HG03139 (cell line): ENCODE measurements around the gene IGSF9.

Experiments
- ATAC-seq: cut with Tn5 transposase; IDR thresholded peaks from one replicate; pipeline ENCODE4 v1.9.1; 2021; ENCODE audit not compliant: unreplicated experiment

Gene IGSF9

DNA sequence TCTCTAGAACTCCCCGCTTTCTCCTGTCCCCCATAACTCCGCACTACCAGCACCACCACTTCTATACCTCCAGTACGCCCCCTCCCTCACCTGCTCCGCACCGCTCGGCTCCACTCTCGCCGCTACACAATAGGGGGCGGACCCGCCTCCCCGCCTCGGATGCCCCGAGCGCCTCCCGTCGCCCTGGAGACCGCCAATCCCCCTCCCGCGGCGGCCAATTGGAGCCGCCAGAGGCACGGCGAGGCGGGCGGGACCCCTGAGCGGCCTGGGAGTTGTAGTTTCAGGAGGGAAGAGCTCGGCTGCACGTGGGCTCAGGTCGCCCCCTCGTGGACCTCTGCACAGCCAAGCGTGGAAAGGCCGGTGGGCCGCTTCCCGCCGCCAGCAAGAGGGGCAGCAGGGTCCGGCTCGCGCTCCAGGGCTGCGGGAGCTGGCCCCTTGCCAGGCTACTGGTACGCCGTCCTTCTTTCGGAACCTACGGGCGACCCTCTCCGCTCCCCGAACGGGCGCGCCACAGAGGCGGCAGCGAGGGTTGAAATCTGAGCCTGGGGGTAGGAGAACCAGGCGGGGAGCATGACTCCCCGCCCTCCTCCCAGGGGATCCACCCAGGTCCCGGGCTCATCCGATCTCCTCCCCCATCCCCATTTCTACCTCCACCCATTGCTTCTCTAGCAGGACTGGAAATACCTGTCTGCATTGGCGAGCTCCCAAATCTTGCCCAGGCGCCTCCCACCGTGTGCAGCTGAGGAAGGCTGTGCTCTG lies at the start of gene IGSF9:
IGSF9 (minus strand) TSS at position 131 of the 759 bp plus-strand sequence. CDS start 2,159 bp downstream, outside the sequence.
- no peak for ATAC-seq

DNA sequence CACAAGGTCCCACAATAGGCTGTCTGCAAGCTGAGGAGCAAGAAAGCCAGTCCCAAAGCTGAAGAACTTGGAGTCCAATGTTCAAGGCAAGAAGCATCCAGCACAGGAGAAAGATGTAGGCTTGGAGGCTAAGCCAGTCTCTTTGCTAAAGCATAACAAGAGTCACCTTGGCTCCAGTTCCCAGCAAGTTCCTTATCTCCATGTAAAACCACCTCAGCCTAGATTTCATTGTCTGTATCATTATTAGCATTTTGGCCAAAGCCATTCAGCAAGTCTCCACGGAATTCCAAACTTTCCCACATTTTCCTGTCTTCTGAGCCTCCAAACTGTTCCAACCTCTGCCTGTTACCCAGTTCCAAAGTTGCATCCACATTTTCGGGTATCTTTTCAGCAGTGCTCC lies 49.5 kb upstream of the IGSF9 start:
- ATAC-seq = no peak

- no peak for ATAC-seq
Measured at GRCh38 chr1:159993911-159994310, 48.5 kb upstream of the IGSF9 start.

- ATAC-seq = no peak
Measured at GRCh38 chr1:159992161-159992560, 46.7 kb upstream of the IGSF9 start.

GRCh38 chr1:159991513-159991912 lies 46.1 kb upstream of the IGSF9 start:
- no peak for ATAC-seq

DNA sequence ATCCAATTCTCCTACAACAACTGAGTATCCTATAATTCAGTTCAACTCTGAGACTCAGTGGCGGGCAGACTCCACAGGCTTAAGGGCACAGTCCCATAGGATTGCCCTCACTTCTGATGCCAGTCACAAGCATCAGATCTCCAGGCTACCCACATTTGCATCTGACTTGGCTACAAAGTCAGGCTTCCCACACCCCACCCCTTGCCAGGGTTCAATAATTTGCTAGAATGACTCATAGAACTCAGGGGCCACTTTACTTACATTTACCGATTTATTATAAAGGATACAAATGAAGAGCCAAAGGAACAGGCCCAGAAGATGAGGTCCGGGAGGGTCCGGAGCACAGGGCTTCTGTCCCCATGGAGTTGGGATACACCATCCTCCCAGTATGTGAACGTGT lies 44.6 kb upstream of the IGSF9 start:
- no peak for ATAC-seq

DNA sequence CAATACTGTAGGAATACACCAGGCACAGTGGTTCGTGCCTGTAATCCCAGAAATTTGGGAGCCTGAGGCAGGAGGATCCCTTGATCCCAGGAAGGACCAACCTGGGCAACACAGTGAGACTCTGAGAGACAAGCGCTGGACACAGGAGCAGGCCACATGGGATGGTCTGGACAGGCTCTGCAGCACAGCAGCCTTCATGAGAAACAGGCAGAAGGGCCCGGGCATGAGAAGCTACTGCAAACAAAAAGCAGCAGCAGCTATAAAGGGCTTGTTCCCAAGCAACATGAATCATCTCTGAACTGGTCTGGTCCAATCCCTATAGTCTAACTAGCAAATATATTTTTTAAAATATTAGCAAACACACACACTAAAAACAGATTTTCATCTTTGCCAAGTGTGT lies 44.2 kb upstream of the IGSF9 start:
- ATAC-seq = no peak

DNA sequence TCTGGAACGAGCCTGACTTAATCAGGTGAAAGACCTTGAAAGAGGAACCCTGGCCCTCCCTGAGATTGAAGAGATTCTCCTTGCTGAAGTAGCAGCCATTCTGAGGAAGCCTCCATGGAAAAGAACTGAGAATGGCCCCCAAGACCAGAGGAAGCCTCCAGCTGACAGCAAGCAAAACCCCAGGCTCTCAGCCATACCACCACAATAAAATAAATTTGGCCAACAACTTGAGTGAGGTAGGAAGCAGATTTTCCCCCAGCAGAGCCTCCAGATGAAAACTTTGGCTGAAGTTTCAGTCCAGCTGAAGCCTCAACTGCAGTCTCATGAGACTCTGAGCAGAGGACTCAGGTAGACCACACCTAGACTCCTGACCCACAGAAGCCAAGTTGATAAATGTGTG lies 42.6 kb upstream of the IGSF9 start:
- no peak for ATAC-seq

DNA sequence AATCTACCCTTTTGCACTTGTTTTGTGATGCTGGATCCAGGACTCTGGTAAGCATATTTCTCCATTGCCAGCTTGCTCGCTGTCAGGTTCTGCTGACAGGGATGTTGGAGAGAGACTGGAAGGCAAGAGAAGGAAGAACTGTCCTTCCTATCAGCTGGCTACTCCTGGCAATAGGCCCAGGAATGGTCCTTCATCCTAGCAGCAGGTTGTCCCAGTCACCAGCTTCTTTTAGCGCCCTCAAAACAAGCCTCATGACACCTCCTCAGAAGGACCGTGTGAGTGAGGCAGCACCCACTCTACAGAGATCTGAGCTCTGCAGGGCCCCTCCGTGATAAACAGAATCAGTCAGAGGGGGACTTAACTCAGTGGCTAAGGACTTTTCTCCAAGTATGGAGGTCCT lies 41.8 kb upstream of the IGSF9 start:
- ATAC-seq = no peak

- ATAC-seq = no peak
Measured at GRCh38 chr1:159986531-159986930, 41.1 kb upstream of the IGSF9 start.

DNA sequence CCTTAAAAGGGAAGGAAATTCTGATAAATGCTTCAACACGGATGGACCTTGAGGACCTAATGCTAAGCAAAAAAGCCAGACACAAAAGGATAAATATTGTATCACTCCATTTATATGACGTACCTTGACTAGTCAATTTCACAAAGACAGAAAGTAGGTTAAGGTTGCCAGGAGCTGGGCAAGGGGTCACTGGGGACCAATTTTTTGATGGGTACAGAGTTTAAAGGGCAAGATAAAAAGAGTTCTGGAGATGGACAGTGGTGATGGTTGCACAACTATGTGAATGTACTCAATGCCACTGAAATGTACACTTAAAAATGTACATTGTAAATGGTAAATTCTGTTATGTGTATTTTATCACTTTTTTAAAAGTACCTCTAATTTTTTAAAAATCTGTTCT lies 40.7 kb upstream of the IGSF9 start:
- no peak for ATAC-seq

- no peak for ATAC-seq
Measured at GRCh38 chr1:159985473-159985872, 40.1 kb upstream of the IGSF9 start.

GRCh38 chr1:159983681-159984080 lies 38.3 kb upstream of the IGSF9 start:
- no peak for ATAC-seq

DNA sequence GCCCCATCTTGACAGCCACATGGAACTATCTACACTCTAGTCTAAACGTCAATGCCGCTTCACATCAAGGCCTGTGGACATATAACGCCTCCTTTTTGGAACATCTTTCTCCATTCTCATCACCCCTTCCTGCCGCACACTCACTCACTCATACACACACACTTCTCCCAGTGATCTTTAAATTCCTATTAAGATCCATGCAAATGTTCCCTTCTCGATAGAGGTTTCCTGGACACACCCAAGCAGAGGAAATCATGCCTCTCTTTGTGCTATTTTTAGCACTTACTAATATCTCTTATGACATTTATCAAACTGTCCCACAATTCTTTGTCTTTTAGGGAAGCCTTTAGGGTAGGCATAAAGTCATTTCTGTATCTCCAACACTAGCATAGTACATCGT lies 36.9 kb upstream of the IGSF9 start:
- no peak for ATAC-seq

GRCh38 chr1:159981351-159982055 lies 36.1 kb upstream of the IGSF9 start:
- no peak for ATAC-seq

DNA sequence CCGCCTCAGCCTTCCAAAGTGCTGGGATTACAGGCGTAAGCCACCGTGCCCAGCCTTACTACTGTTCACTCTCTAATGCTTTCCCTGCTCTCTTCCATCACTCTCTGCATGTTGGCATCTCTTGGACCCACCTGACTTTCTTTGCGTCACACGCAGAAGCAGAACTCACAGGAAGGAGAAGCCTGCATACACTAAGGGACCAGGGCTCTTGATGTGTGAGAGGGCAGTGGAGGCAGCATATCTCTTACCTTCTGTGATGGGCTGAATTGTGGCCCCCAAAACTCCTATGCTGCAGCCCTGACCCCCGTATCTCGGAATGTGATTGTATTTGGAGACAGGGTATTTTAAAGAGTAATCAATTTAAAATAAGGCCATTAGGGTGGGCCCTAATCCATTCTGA lies 35.4 kb upstream of the IGSF9 start:
- no peak for ATAC-seq

GRCh38 chr1:159980076-159980475 lies 34.7 kb upstream of the IGSF9 start:
- ATAC-seq = no peak

GRCh38 chr1:159979257-159979656 lies 33.8 kb upstream of the IGSF9 start:
- no peak for ATAC-seq

- ATAC-seq = no peak
Measured at GRCh38 chr1:159978107-159978398, 32.6 kb upstream of the IGSF9 start.

DNA sequence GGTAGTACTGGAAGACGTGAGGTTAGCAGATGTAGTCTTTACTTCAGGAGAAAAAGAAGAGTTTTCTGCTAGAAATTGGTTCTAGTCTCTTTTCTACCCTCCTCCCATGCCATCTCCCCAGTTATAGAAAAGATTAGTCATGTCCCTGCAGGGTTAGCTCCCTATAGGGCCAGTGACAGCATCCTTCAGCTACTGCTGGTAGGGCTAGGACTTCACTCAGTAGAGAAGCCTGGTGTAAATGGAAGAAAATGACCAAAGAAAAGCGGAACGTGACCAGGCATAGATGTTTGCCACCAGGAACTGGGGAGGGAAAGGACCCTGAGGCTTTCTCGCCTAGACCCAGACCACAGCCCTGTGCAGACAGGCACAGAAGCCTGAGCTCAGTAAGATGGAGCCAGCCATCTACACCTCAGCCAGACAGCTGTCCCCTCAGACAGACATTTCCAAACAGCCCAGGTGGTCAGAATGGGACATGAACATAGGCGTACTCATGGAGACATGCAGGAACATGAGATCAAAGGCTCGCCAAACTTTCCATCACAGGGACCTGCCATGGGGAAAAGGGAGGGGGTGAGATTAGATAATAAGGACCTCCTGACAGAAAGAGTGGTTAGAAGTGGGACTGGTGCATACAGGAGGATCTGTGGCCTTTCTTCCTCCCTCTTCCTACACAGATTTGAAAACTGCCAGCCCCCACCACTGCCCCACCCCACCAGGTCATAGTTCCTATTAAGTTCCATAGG lies 32.1 kb upstream of the IGSF9 start:
- ATAC-seq = no peak

DNA sequence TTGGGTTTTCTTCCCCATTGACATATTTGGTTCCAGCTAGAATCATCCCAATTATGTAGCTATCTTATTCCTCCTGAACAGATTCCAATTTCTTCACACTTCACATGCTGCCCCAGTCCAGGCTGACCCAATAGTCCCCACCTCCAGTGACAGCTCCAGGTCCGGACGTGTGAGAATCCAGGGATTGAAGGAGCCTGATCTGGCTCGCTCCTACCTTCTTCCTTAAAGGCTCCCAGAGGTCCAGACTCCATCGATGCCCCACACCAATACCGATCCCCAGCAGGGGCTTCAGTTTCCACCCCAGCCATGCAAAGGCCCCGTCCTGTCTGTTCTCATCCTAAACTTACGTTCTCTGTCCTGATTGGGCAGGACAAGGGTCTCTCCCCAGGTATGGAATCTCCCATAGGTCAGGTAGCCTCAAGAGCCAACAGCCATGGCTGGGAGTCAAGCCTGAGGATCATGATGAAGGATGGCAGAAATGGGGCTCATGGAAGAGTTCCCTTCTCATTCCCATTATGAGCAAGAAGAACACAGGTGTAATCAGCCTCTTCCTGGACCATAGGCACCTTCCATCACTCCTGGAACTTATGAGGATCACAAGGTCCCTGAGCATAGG lies 29.0 kb upstream of the IGSF9 start:
- ATAC-seq = no peak
